Measurements from ENCODE around the gene RPS6KA5. TPM values are rescaled to one million over a fixed set of nuclear protein-coding genes. Genes with fewer than 3 reads are reported as not detected.
"Not testable (repeated sequence)": the region's sequence is repeated elsewhere in the genome, so short reads cannot be mapped to it uniquely, and the experiment has no call there.

RPS6KA5 gene
- polyA plus RNA-seq, 1 donor = 5.6 TPM

DNA sequence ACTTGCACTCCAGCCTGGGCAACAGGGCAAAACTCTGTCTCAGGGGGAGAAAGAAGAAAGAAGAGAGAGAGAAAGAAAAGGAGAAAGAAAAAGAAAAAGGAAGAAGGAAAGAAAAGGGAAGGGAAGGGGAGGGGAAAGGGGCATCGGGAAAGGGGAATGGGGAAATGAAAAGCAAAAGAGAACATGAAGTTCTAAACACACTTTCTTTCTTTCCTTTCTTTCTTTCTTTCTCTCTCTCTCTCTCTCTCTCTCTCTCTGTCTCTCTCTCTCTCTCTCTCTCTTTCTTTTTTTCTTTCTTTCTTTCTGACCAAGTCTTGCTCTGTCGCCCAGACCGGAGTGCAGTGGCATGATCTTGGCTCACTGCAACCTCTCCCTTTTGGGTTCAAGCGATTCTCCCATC is 76.9 kb downstream of the RPS6KA5 start:
- no peak for DNase-seq

DNA sequence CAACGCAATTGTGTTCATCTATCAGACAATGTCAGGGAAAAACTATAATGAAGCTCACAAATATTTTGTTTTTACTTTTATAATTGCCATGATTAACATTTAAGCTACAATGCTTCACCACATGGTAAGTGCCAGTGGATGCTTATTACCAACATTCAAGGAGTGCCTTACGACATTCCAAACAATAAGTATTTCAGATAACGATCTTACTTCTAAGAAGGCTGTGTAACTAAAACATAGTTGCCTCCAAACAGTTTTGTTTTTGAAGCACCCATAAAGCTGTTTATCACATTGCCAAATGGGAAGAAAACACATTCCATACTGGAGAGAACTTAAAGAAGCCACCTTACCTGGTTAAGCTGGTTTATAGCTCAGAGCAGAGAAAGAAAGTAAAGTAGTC is 78.8 kb downstream of the RPS6KA5 start:
- no peak for DNase-seq

DNA sequence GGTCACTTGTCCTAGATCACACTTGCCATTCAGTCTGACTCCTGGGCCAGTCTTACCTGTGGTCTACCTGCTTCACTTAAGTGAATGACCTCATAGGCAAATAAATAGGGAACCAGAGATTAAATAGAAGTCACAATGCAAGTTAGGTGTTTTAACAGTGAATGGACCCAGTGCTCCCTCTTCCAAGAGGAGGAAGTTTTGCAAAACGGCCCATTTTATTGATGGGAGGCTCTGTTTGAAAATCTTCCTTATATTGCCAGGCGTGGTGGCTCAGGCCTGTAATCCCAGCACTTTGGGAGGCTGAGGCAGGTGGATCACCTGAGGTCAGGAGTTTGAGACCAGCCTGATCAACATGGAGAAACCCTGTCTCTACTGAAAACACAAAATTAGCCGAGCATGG is 79.8 kb downstream of the RPS6KA5 start:
- not testable (repeated sequence) for DNase-seq

DNA sequence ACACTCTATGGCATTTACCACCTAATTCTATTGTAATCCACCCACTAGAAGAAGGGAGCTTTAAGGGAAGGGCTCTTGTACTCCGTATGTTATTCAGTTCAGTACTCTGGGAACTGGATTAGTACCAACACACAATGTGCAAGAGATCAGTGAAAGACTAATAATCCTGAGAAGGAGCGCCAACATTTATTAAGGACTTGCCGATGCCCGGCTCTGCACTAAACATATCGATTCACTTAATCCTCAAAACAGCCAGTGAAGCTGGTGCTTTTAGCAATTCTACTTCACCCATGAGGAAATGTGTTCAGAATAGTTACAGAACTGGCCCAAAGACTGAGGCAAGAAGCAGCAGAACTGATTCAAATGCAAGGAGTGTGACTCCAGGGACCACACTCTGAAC is 80.9 kb downstream of the RPS6KA5 start:
- DNase-seq = peak; percentile 51

DNA sequence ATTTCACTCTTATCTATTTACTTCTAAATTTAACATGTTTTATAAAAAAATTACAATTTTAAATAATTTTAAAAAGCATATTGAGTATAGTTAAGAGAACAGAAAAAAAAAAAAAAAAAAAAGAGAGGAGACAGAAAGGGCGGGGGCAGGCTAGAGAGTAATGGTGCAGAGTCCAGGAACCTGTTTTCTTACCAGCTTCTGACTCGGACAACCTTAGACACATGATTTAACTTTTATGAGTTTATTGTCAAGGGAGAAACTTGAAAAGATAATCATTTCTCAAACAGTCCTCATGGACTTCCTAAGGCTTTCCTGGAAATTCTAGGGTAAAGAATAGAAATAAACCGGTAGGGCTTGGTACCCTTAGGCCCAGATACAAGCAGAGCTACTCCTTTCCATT is 84.3 kb downstream of the RPS6KA5 start:
- DNase-seq = no peak

DNA sequence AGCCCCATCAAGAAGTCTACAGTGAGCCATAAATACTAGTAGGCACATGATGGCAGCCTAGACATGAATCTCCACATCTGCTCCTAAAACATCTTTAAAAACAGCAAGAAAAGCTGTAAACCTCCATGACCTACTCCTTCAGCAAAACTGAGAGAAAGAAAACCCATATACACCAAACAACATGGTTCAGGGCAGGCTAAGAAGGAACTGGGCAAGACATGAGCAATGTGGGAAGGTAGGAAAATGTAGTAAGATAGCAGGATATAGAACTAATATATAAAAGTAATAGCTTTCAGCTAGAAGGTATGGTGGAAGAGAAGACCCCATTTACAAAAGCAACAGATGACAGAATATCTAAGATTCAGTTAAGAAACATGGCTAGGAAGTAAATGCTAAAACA is 88.8 kb downstream of the RPS6KA5 start:
- no peak for DNase-seq

DNA sequence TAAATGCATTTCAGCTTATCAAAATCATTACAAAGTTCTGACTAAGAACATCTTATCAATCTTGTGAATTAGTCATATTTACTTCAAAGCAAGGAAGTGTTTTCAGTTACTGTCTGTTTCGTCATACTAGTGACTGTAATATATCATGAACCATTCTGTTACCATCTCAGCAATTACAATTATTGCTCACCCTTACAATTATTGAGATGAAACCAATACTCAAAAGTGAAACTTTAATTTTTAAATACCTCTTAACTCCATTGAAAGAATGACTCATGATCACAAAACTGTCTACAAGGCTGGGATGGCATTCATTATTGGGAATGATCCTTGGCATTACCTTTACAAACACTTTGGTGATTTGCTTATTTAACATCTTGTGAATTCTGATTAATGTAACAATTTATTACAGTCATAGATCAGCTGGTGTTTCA is 90.3 kb downstream of the RPS6KA5 start:
- DNase-seq = no peak

DNA sequence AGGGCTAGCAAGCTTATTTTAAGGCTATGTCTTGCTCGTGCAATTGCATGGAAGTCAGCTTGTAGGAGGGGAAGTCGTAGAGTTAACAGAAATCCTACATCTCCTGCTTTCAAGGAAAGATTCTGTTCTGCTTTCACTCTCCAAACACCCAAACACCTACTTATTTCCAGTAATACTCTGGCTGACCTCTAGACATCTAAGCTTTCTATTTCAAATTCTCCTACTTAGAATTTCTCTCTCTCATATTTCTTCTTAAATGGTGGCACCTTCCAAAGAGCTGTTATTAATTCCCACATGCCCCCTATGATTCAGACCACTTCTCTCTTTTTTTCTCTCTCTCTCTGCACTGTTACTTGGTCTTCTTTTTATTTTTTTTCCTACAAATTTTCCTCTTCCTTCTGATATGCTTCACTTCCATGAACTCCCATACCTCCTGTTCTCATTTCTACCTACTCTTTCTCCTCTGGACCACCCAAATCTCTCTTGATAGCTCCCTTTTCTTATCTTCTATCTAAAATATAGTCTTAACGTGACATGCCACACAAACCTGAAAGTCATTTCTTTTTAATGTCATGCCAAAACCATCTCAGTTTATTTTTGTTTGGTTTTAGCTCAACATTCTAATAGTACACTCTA is 90.8 kb downstream of the RPS6KA5 start:
- DNase-seq = peak; percentile 73

DNA sequence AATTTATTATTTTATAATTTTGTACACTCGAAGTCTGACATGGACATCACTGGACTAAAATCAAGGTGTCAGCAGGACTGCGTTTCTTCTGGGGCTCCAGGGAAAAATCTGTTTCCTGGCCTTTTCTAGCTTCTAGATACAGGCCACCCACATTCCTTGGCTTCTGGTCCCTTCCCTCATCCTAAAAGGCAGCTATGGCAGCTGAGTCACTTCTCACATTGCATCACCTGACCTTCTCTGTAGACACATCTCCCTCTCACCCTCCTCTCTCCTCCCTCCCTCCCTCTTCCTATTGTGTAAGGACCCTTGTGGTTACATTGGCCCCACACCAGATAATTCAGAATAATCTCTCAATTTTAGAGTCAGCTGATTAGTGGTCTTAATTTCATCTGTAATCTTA is 92.4 kb downstream of the RPS6KA5 start:
- DNase-seq = no peak

DNA sequence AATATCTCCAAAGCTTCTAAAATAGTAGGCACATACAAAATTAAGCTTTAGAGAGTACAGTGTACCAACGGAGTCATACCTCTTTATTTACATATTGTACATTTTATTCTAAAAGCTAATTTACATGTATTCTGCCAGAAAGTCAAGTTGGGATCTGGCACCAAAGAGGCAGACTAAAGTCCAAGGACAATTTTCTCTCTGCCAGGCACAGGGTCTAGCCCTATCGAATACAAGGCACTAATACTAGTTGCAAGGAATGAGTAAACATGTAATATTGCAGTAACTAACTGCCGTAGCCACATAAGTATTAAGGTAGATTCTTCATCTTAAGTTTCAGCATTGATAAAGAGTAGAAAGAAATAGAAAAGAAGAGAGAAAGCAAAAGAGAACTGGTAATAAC is 93.9 kb downstream of the RPS6KA5 start:
- no peak for DNase-seq

DNA sequence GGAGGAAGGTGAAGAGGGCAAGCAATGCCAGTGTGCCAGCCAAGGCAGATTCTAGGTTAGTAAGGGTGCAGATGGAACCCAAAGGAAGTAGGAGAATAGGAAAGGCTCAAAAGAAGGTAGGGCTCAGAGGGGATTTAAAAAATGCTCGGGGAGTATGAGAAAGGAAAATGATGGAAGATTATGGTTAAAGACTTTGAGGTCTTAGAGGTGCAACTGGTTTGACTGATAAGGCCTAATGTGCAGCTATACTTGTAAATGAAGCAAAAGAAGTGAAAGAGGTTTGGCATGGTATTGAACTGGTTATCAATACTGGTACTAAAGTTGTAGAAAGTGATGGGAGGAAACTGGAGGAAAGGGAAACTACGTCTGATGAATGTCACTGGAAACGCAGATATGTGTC is 94.7 kb downstream of the RPS6KA5 start:
- no peak for DNase-seq

DNA sequence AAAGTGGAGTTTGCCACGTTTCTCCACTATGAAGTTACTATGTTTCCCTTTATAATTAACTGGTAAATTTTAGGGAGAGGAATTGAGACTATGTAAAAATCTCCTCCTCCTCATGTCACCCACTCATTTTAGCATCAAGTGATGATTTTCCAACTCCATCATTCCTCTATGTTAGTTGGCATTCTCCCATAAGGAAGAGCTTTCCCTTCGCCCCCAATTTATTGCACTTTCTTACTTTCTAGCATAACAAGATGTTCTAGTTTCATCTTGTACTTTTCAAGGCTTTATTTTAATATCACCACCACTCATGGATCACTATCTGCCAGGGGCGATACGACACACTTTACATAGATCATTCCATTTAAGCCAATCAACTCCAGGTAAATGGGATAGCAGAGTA is 97.1 kb downstream of the RPS6KA5 start:
- no peak for DNase-seq

DNA sequence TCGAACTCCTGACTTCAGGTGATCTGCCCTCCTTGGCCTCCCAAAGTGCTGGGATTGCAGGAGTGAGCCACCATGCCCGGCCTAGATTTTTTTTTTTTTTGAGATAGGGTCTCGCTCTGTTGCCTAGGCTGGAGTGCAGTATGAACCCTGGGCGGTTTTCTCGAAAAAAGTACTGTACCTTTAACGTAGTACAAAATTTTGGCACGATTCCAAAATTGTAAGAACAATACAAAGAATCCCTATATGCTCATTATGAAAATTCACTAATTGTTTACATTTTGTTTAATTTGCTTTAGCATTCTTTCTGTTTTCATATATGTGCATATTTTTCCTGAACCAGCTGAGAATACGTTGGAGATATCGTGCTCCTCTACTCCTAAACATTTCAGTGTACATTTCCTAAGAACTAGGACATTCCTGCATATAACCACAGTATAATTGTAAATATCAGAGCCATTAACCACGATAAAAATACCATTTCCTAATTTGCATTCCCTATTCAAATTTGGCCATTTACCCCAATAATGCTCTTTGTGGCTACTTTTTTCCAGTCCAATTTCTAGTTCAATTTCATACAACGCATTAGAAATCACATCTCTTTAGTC is 97.8 kb downstream of the RPS6KA5 start:
- no peak for DNase-seq

DNA sequence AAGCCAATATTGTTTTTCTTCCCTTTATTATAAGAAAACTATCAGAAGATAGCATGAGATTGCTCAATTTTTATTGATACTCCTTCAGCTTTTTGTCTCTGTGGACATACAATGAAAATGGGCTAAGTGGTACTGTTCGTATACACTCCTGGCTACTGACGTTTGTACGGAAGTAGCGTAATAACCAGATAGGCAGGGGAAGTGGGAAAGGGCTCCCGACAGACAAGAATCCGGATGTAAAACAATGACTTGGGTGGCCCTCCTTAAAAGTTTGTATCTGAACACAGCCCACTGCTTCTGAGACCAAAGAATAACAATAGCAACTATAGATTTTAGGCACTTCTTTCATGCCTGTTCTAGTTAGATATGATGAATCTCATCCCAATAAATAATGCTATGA is 99.6 kb downstream of the RPS6KA5 start:
- DNase-seq = no peak

DNA sequence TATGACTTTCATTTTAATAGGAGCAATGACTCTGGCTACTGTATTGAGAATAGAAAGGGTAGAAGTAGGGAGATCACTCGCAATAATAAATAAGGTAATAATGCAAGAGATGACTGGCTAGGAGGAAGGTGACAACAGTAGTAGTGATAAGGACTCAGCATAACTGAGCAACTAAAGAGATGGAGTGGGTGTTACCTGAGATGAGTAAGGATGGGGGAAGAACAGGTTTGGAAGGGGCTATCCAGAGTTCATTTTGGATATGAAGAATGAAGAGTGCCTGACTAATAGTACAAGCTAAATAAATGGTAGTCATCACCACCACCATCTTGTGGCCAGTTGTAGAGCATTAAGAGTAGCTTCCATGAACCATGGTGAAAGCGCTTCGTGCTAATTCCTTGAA is 101.1 kb downstream of the RPS6KA5 start:
- no peak for DNase-seq

DNA sequence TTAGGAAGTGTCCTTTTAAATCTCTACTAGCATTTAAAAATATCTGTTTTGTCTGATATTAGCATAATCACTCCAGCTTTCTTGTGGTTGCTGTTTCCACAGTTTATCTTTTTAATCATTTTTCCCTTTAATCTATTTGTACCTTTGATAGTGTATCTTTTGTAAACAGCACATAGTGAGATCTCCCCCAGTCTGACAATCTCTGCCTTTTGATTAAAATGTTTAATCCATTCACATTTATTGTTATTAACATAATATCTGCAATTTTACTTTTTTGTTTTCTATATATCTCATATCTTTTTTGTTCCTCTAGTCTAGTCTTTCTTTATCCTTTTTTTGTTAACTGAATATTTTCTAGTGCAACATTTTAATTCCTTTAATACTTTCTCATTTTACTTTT is 104.2 kb downstream of the RPS6KA5 start:
- DNase-seq = no peak

DNA sequence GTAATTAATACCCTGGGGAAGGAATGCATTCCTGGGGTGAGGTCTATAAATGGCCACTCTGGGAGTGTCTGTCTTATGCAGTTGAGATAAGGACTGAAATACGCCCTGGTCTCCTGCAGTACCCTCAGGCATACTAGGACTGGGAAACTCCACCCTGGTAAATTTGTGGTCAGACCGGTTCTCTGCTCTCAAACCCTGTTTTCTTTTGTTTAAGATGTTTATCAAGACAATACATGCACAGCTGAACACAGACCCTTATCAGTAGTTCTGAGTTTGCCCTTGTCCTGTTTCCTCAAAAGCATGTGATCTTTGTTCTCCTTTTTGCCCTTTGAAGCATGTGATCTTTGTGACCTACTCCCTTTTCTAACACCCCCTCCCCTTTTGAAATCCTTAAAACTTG is 106.8 kb downstream of the RPS6KA5 start:
- not testable (repeated sequence) for DNase-seq

DNA sequence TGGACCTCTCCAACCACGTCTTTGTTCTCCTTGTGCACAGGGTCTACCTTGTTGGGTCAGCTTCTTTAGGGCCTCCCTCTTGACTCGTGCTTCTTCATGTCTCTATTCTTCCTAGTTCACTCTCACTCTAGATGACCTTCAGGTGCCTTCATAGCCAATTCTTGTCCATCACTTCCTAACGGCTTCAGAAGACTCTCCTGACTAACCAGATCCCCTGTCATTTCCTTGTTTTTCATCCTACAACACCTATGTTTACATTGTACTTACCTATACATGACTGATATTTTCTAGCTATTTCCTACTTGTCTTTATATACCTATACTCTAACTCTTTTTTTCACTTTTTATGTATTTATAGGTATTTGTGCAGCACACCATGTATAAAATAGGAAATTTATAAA is 117.1 kb downstream of the RPS6KA5 start:
- no peak for DNase-seq

DNA sequence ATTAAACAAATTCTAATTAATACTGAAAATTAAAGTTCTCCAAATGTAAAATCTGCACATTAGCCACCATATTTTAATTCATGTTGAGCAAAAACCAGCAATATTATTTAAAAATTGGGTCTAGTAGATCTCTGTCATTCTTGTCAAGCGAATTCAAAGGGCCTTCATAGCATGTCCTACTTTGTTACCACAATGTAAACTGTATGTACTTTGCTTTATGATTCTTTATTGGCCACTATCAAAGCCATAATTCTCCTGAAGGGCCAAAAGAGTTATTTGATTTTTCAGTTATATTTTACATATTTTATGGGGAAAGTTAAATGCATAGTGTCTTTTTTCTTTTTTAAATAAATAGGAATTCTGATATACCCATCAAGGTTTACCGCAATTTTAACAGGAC is 117.9 kb downstream of the RPS6KA5 start:
- no peak for DNase-seq

DNA sequence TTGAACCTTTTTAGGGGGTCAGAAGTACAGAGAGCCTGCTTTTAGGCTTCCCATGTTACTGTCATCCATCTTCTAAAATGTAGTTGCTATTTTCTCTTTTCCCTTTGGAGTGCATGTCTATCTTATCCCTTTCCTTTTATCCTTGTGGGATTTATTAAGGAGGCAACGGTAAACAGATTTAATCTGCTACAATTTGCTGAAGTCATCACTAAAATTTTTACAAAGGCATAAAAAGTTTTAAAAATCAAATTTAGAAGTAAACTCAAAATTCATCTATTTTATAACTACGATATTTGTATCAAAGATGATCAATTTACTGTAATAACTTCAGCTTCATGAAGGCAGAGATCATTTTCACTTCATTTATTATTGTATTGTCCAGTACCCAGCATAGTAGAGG is 118.7 kb downstream of the RPS6KA5 start:
- no peak for DNase-seq

DNA sequence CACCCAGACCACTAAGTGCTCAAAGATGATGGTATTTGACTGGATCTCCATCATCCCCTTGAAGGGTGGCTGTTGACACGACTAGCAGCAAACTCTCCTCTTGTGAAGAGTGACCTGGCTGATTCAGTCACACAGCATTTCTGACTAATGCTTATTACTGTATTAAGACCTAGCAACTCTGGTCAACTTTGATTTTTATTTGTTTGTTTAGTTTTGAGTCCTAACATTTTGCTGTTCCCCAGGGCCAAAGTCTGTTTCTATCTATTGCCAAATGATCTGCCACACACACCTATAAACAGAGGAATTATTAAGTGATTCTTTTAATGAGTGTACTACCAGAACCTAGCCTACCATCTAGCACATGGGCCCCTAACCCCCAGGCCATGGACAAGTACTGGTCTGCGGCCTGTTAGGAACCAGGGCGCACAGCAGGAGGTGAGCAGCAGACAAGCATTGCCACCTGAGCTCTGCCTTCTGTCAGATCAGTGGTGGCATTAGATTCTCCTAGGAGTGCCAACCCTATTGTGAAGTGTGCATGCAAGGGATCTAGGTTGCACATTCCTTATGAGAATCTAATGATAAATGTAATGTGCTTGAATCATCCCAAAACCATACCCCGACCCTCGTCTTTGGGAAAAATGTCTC is 120.0 kb downstream of the RPS6KA5 start:
- DNase-seq = no peak

DNA sequence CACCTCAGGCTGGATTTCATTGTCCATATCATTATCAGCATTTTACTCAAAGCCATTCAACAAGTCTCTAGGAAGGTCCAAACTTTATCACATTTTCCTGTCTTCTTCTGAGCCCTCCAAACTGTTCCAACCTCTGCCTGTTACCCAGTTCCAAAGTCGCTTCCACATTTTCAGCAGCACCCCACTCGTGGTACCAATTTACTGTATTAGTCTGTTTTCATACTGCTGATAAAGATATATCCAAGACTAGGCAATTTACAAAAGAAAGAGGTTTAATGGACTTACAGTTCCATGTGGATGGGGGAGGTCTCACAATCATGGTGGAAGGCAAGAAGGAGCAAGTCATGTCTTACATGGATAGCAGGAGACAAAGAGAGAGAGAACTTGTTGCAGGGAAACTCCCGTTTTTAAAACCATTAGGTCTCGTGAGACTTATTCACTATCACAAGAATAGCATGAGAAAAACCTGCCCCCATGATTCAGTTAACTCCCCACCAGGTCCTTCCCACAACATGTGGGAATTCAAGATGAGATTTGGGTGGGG is 121.1 kb downstream of the RPS6KA5 start:
- DNase-seq = not testable (repeated sequence)

DNA sequence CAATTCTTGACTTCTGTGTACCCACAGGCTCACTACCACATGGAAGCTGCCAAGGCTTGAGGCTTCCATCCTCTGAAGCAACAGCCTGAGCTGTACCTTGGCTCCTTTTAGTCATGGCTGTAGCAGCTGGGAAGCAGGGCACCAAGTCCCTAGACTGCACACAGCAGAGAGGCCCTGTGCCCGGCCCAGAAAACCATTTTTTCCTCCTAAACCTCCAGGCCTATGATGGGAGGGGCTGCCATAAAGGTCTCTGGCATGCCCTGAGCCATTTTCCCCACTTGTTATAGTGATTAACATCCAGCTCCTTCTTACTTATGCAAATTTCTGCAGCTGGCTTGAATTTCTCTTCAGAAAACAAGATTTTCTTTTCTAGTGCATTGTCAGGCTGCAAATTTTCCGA is 121.8 kb downstream of the RPS6KA5 start:
- DNase-seq = no peak

Measured in hindlimb muscle (tissue), 1 donor.